HT-29 (cell line): ENCODE measurements around the gene PLEKHH2. TPM values are rescaled to one million over a fixed set of nuclear protein-coding genes. Genes with fewer than 3 reads are reported as not detected.
"Not testable (repeated sequence)": the region's sequence is repeated elsewhere in the genome, so short reads cannot be mapped to it uniquely, and the experiment has no call there.

Experiments used
- DNase-seq: peaks from one replicate; pipeline ENCODE4 v3.0.0-alpha.2; 2015; ENCODE audit warnings: low spot score
- total RNA-seq: library from RNA; depleted of rRNA; stranded (reverse); fragments of >200 nt; shearing (Covaris generic); gene quantifications from 2 replicates; pipeline ENCODE4 v1.2.3, GENCODE V29; 2014

The PLEKHH2 gene
- total RNA-seq, 1 experiment from 2014 or later: 3.8 TPM

- DNase-seq: not testable (repeated sequence)
These were observed 907 bp upstream of the PLEKHH2 start for GRCh38 chr2:43636153-43636552.

GRCh38 chr2:43636621-43637020, 439 bp upstream of the PLEKHH2 start:
- DNase-seq: no peak

GRCh38 chr2:43642363-43642762, 5.3 kb downstream of the PLEKHH2 start:
- DNase-seq: no peak

- DNase-seq: no peak
These were observed 6.6 kb downstream of the PLEKHH2 start for GRCh38 chr2:43643680-43644079.

- no peak for DNase-seq
These were observed 12.1 kb downstream of the PLEKHH2 start for GRCh38 chr2:43648994-43649701.

GRCh38 chr2:43653506-43653905, 16.4 kb downstream of the PLEKHH2 start:
- DNase-seq: no peak

- DNase-seq: no peak
These were observed 20.2 kb downstream of the PLEKHH2 start for GRCh38 chr2:43657241-43657640.

- peak; percentile 21 for DNase-seq
These were observed 38.7 kb downstream of the PLEKHH2 start for GRCh38 chr2:43675646-43676321.

GRCh38 chr2:43676322-43677050, 39.4 kb downstream of the PLEKHH2 start, which contains the start of gene C1GALT1C1L:
Gene C1GALT1C1L (minus strand): TSS chr2:43676429. CDS start chr2:43676322, 107 bp downstream.
- DNase-seq: peak; percentile 38

GRCh38 chr2:43677783-43678182, 40.7 kb downstream of the PLEKHH2 start:
- not testable (repeated sequence) for DNase-seq

GRCh38 chr2:43685357-43685756, 48.3 kb downstream of the PLEKHH2 start:
- no peak for DNase-seq

GRCh38 chr2:43689999-43690398, 52.9 kb downstream of the PLEKHH2 start:
- no peak for DNase-seq

- no peak for DNase-seq
These were observed 55.5 kb downstream of the PLEKHH2 start for GRCh38 chr2:43692428-43692994.

GRCh38 chr2:43698140-43698539, 61.1 kb downstream of the PLEKHH2 start:
- DNase-seq: not testable (repeated sequence)

GRCh38 chr2:43699761-43700160, 62.7 kb downstream of the PLEKHH2 start:
- DNase-seq: no peak

- DNase-seq: no peak
These were observed 64.1 kb downstream of the PLEKHH2 start for GRCh38 chr2:43701111-43701510.

- DNase-seq: peak; percentile 33
These were observed 70.4 kb downstream of the PLEKHH2 start for GRCh38 chr2:43707255-43708015.

- DNase-seq: no peak
These were observed 71.1 kb downstream of the PLEKHH2 start for GRCh38 chr2:43708178-43708577.

- no peak for DNase-seq
These were observed 71.8 kb downstream of the PLEKHH2 start for GRCh38 chr2:43708891-43709290.

GRCh38 chr2:43710866-43711265, 73.8 kb downstream of the PLEKHH2 start:
- DNase-seq: no peak

- no peak for DNase-seq
These were observed 77.1 kb downstream of the PLEKHH2 start for GRCh38 chr2:43714164-43714563.
